OCI-LY7 (cell line): ENCODE measurements around the gene BMPER. TPM values are rescaled to one million over a fixed set of nuclear protein-coding genes. Genes with fewer than 3 reads are reported as not detected.
"Not testable (repeated sequence)": the region's sequence is repeated elsewhere in the genome, so short reads cannot be mapped to it uniquely, and the experiment has no call there.

ENCODE experiments used
- BruUV-seq: library from RNA; stranded (reverse); fragments of 400-500 nt; replicated peaks from 2 replicates; lab custom pipeline; 2021; lab: Mats Ljungman, UMichigan
- CTCF ChIA-PET: fragments of 300-600 bp; sonication (Branson Sonifier 250); formaldehyde crosslinking; loops from one replicate; lab custom pipeline; 2022; ENCODE audit warnings: antibody characterized with exemption; ENCODE audit not compliant: unreplicated experiment; lab: Charles Lee
- POLR2A ChIA-PET: fragments of 300-600 bp; sonication (Branson Sonifier 250); formaldehyde crosslinking; loops from one replicate; lab custom pipeline; 2022; ENCODE audit warnings: antibody characterized with exemption; lab: Charles Lee
- DNase-seq: peaks from one replicate; pipeline ENCODE4 v3.0.0-alpha.2; 2015; ENCODE audit warnings: low spot score
- H2AFZ ChIP-seq: fragments of 200-600 bp; sonication (generic), shearing (Covaris generic); 2 replicates; pipeline ENCODE4 v1.6.1; 2014; ENCODE audit warnings: mild to moderate bottlenecking, antibody characterized with exemption, low read length, moderate library complexity
- H3K27ac ChIP-seq: fragments of 200-600 bp; sonication (generic); 2 replicates; pipeline ENCODE4 v1.5.1; 2014; ENCODE audit warnings: mixed run types, low read depth, mild to moderate bottlenecking, moderate library complexity, low read length, inconsistent platforms; ENCODE audit not compliant: poor library complexity, severe bottlenecking
- H3K36me3 ChIP-seq: fragments of 200-600 bp; sonication (generic); 2 replicates; pipeline ENCODE4 v1.6.1; 2014; ENCODE audit warnings: mild to moderate bottlenecking, antibody characterized with exemption, low read length, moderate library complexity, mixed read lengths; ENCODE audit not compliant: insufficient read depth
- H3K4me1 ChIP-seq: fragments of 200-600 bp; sonication (generic); 2 replicates; pipeline ENCODE4 v1.5.1; 2014; ENCODE audit warnings: mild to moderate bottlenecking, low read length; ENCODE audit not compliant: insufficient read depth, poor library complexity, severe bottlenecking
- H3K4me2 ChIP-seq: fragments of 200-600 bp; sonication (generic); 2 replicates; pipeline ENCODE4 v1.6.1; 2014; ENCODE audit warnings: mild to moderate bottlenecking, low read length
- H3K4me3 ChIP-seq: fragments of 200-600 bp; sonication (generic); 2 replicates; pipeline ENCODE4 v1.5.1; 2014; ENCODE audit warnings: mild to moderate bottlenecking, low read depth, low read length; ENCODE audit not compliant: poor library complexity, severe bottlenecking
- H3K79me2 ChIP-seq: fragments of 200-600 bp; sonication (generic); 2 replicates; pipeline ENCODE4 v1.6.1; 2016; ENCODE audit warnings: low read depth, mild to moderate bottlenecking, low read length, moderate library complexity, mixed read lengths; ENCODE audit not compliant: insufficient read depth
- H3K9me2 ChIP-seq: fragments of 200-600 bp; sonication (generic); 2 replicates; pipeline ENCODE4 v1.6.1; 2016; ENCODE audit warnings: mild to moderate bottlenecking, low read length, mixed read lengths; ENCODE audit not compliant: insufficient read depth
- H3K9me3 ChIP-seq: fragments of 200-600 bp; sonication (generic); 2 replicates; pipeline ENCODE4 v1.6.1; 2014; ENCODE audit warnings: mild to moderate bottlenecking, mixed run types, low read length, mixed read lengths
- H4K20me1 ChIP-seq: fragments of 200-600 bp; sonication (generic); 2 replicates; pipeline ENCODE4 v1.6.1; 2014; ENCODE audit warnings: mild to moderate bottlenecking, antibody characterized with exemption, low read length, moderate library complexity, mixed read lengths; ENCODE audit not compliant: insufficient read depth
- EZH2phosphoT487 ChIP-seq: fragments of 200-600 bp; sonication (generic); IDR thresholded peaks from 2 replicates; pipeline ENCODE4 v1.6.1; 2018; ENCODE audit warnings: low read depth, borderline replicate concordance, mild to moderate bottlenecking, mixed run types, antibody characterized with exemption, low read length, moderate library complexity, mixed read lengths
- intact Hi-C: fragments of 100-400 bp; cut with micrococcal nuclease; formaldehyde crosslinking; loops from one replicate; pipeline ENCODE4 v1.10.0; 2022; ENCODE audit not compliant: unreplicated experiment
- total RNA-seq, 2 experiments: library from RNA; depleted of rRNA in 1 of 2; stranded (reverse); fragments of >200 nt in 1 of 2; shearing (Covaris generic) in 1 of 2; gene quantifications; 2 replicates each; pipeline ENCODE4 v1.2.3, GENCODE V29; 2014 to 2022
- TF ChIP-seq, protein P1 (sequence below): fragments of 200-600 bp; sonication (generic); conservative IDR thresholded peaks from 2 replicates; pipeline ENCODE4 v1.5.1; 2014; ENCODE audit warnings: mild to moderate bottlenecking, antibody characterized with exemption, low read length, moderate library complexity, mixed read lengths

The BMPER gene
- total RNA-seq, 2 experiments from 2014 or later = not detected

DNA sequence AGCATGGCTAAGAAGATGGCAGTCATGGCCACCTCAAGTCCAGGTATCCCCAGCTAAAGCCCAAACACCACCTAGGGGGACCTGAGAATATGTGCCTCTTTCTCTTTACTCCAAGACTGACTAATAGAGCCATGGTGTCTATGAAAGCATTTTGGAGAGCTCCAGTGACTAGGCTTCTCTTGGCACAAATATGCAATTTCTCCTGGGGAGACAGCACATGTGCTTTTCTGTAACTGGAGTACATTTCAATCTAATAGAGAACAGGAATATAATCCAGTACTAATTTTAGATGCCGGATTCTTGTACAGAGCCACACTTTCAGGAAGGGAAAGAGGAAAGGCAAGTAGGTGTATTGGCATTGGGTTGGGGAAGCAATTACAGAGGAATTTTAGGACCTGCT, 260.1 kb downstream of the BMPER start:
- no peak for TF ChIP-seq EZH2phosphoT487
- TF ChIP-seq, protein P1, sequence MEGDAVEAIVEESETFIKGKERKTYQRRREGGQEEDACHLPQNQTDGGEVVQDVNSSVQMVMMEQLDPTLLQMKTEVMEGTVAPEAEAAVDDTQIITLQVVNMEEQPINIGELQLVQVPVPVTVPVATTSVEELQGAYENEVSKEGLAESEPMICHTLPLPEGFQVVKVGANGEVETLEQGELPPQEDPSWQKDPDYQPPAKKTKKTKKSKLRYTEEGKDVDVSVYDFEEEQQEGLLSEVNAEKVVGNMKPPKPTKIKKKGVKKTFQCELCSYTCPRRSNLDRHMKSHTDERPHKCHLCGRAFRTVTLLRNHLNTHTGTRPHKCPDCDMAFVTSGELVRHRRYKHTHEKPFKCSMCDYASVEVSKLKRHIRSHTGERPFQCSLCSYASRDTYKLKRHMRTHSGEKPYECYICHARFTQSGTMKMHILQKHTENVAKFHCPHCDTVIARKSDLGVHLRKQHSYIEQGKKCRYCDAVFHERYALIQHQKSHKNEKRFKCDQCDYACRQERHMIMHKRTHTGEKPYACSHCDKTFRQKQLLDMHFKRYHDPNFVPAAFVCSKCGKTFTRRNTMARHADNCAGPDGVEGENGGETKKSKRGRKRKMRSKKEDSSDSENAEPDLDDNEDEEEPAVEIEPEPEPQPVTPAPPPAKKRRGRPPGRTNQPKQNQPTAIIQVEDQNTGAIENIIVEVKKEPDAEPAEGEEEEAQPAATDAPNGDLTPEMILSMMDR = no peak
- H3K9me3 ChIP-seq = no peaks in the 10 kb centered on the region
- no peak for DNase-seq
- no peak overlapping the region for H3K4me3 ChIP-seq
- intact Hi-C loops = no loop called here
- ChIA-PET POLR2A (no interaction called here), CTCF (no interaction called here)
- no TSS peak for BruUV-seq
- no peak overlapping the region for H3K4me2 ChIP-seq
- no peaks in the 10 kb centered on the region for H3K9me2 ChIP-seq
- no peaks in the 10 kb centered on the region for H3K36me3 ChIP-seq
- H2AFZ ChIP-seq = no peak overlapping the region
- H3K4me1 ChIP-seq = no peaks in the 10 kb centered on the region
- H3K27ac ChIP-seq = no peak overlapping the region
- H4K20me1 ChIP-seq = no peaks in the 10 kb centered on the region
- H3K79me2 ChIP-seq = no peaks in the 10 kb centered on the region

DNA sequence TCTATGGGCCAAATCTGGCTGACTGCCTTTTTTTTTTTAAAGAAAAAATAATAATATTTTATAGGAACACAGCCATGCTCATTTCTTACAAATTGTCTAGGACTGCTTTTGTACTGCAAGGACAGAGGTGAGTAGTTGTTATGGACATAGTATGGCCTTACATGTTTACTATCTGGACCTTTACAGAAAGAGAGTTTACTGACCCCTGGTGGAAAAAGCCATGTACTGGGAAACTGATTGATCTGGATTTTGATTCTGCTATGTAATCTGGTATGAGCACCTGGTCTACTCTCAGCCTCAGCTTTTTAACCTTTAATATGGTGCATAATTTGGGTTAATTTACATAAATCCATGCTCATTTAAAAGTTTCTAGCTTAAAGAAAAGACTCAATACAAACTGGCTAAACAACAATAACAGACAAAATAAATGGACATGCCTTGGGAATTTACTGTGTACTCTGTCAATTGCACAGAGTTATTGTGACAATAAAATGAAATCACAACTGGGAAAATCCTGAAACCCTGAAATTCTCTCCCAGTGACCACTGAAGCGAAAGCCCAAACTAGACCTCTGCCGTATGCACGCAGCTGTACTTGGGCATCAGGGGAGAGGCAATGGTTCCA, 260.7 kb downstream of the BMPER start:
- no peaks in the 10 kb centered on the region for H4K20me1 ChIP-seq
- DNase-seq = peak; percentile 4
- no peaks in the 10 kb centered on the region for H3K79me2 ChIP-seq
- H3K36me3 ChIP-seq = no peaks in the 10 kb centered on the region
- H3K9me2 ChIP-seq = no peaks in the 10 kb centered on the region
- H3K4me3 ChIP-seq = no peak overlapping the region
- H3K9me3 ChIP-seq = no peaks in the 10 kb centered on the region
- no peak for TF ChIP-seq EZH2phosphoT487
- TF ChIP-seq, protein P1 = peak; percentile 70
- H2AFZ ChIP-seq = no peak overlapping the region
- H3K4me1 ChIP-seq = no peaks in the 10 kb centered on the region
- no TSS peak for BruUV-seq
- CTCF ChIA-PET = no interaction called here
- intact Hi-C loops = no loop called here
- no peak overlapping the region for H3K4me2 ChIP-seq
- POLR2A ChIA-PET = no interaction called here
- H3K27ac ChIP-seq = no peak overlapping the region

DNA sequence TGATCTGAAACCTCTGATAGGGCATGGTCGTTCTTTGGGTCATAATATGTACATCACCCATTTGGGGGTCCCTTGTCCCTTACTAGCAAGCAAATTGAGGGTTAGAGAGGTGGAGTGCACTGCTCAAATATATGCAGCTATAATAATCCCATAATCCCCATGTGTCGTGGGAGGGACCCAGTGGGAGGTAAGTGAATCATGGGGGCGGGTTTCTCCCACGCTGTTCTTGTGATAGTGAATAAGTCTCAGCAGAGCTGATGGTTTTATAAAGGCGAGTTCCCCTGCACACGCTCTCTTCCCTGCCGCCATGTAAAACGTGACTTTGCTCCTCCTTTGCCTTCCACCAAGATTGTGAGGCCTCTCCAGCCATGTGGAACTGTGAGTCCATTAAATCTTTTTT, 262.7 kb downstream of the BMPER start:
- Histone ChIP-seq H3K4me1 (no peaks in the 10 kb centered on the region), H4K20me1 (no peaks in the 10 kb centered on the region), H3K9me2 (no peaks in the 10 kb centered on the region), H3K9me3 (no peaks in the 10 kb centered on the region), H3K79me2 (no peaks in the 10 kb centered on the region), H3K27ac (no peak overlapping the region), H3K4me2 (no peak overlapping the region), H3K36me3 (no peaks in the 10 kb centered on the region), H3K4me3 (no peak overlapping the region), H2AFZ (no peak overlapping the region)
- TF ChIP-seq EZH2phosphoT487 = no peak
- TF ChIP-seq, protein P1 = no peak
- POLR2A ChIA-PET = no interaction called here
- intact Hi-C loops = no loop called here
- no TSS peak for BruUV-seq
- CTCF ChIA-PET = no interaction called here
- DNase-seq = no peak

- H3K4me1 ChIP-seq, DNase-seq, H3K36me3 ChIP-seq, H2AFZ ChIP-seq, H3K27ac ChIP-seq, H4K20me1 ChIP-seq, intact Hi-C loops, BruUV-seq, H3K4me3 ChIP-seq, H3K9me2 ChIP-seq, H3K4me2 ChIP-seq, H3K9me3 ChIP-seq, H3K79me2 ChIP-seq, POLR2A ChIA-PET, CTCF ChIA-PET: not testable (repeated sequence)
Observed at GRCh38 chr7:34174688-34175616, 269.6 kb downstream of the BMPER start.
